GM18868 (cell line): ENCODE results near the gene RNASE7.
A peak's percentile ranks its signal among the peaks of the same experiment; 100 is the strongest.

ENCODE experiments used
- ATAC-seq: cut with Tn5 transposase; IDR thresholded peaks from one replicate; pipeline ENCODE4 v1.9.1; 2021; ENCODE audit warnings: mild to moderate bottlenecking, moderate library complexity; ENCODE audit not compliant: unreplicated experiment

The RNASE7 gene

DNA sequence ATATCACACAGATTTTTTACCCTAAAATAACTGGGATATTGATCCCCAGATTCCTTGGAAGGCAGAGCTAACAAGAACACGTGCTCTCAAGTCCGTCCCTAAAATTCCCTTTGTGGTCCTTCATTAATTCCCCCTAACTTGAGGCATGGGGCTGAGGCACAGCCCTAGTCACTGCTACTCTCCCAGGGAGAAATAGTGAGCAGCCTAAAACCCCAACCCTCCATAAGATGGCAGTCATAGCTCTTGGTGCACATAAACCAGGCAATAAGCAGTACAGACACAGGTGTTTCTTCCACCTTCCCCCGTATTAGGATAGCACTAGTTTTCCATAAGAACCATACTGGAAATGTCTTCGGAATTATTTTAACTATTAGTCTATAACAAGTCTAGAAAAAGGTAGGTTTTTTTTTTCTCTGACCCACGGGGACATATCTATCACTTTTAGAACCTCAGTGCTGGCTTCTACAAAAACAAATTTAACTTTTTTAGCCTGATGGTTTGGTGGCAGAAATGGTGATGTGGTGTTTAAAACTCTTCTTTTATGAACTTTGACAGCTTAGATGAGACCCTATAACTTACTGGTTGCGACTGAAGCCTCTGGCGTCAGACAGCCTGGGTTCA lies 24.8 kb downstream of the RNASE7 start:
- ATAC-seq = no peak

DNA sequence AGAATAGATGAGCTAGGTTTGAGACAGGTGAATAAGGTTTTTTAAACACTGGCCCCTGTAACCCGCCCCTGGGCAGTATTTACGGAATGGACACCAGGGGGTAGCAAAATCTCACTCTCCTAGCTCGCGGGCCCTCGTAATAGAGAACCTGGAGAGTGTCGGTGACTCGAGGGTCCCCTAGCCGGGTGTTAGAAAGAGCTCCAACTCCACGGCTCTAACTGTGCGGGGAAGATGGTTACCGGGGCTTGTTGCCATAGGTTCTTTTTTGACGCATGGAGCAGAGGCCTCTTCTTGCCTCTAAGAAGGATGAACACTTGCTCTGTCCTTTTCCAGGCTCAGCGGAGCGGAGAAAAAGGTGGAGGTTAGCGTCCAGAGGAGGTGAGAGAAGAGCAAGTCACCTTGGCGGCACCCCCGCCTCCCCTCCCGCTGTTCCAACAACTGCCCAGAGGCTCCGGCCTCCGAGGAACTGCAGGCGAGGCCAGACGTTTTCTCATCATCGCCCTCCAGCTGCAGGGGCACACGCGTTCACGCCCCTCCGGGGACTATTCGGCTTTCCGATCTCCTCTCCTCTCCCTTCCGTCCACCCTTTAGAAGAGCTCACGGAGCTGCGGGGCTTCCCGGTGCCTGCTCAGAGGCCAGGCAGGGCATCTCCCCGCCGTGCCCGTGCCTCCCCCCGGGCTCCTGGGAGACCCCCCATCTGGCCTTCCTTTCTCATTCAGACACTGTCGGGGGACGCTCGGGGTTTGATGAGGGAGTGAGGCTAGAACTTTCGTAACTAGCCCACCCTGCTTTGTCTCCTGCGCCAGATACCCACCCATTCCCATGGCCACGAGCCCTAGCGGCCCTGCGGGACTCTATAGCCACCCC lies 26.6 kb downstream of the RNASE7 start:
- no peak for ATAC-seq

DNA sequence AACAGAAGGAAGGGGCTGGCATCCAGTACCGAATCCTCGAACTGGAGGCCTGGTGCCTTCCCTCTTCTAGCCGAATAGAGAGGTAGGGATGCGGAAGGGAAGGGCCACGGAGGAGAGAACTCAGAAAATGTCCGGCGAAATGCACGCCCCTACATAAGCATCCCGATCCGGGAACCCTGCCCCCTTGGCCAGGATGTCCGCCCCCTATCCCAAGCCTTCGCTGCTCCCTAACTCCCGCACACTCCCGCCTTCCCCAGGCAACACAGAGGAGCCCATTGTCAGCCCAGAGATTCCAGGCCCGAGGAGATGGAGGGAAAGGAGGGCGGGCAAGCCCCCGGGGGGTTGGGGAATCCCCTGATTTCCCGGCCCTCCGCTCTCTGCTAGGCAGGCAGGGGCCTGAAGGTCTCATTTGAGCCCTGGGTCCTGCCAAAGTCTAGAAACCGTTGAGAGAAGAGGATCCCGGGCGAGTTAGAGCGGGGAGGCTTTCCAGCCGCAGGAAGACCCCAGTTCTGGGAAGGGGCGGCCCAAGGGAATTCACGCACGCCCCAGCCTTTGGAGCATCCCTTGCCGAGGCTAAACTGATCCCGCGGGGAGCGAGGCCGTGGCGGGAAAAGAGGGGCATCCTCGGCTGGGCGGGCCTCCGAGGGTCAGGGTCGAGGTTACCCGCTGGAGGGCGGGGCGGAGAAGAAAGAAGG lies 27.4 kb downstream of the RNASE7 start:
- no peak for ATAC-seq

DNA sequence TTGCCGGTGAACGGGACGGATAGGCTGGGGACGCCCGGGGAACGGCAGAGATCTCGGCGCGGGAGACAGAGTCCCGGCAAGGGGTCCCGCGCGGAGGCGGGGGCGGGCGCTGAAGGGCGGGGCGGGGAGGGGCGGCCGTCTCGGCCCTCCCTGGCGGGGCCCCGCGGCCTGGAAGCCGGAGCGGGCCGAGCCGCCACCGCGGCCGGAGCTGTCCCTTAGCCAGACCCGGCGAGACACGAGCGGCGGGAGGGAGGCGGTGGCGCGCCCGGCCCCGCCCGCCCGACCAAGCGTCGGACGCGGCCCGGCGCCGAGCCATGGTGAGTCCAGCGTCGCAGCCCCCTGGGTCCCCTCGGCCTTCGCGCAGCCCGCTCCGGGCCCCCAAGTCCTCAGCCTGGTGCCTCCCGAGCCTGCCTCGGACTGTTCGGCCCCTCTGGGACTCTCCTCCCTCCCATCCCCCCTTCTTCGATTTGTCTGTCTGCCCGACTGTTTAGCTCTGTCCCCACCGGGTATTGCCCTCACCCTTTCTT lies 28.0 kb downstream of the RNASE7 start, which contains the start of gene ARHGEF40:
TSS of gene ARHGEF40 (plus strand) at position 222 of the 527 bp plus-strand sequence. CDS start at position 315, 93 bp downstream.
- no peak for ATAC-seq

DNA sequence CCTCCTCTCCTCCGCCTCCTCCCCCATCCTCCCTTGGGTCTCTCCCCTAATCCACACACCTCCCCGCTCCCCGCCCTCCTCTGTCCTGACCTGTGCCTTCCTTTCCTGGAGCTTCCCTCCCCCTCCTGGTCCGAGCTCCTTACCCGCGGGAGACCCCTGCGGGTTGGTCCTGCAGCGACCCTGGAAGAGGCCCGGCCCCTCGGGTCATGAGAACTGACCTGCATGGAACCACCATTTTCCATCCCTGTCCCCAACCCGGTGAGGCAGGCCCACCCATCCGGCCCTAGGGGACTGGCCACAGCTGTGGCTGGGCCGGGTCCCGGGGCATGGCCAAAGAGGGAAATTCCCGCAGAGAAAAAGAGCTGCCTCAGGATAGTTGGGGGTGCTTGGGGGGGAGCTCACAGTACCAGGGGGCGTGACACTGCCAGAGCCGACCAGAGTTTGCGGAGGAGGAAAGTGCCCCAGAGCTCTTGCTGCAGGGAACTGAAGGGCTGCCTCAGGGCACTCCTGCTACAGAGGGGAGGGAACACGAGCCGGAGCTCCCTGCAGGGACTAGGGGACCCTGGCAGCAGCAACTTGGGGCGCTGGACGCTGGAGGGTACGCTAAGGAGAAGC lies 28.6 kb downstream of the RNASE7 start:
- peak; percentile 3 for ATAC-seq

DNA sequence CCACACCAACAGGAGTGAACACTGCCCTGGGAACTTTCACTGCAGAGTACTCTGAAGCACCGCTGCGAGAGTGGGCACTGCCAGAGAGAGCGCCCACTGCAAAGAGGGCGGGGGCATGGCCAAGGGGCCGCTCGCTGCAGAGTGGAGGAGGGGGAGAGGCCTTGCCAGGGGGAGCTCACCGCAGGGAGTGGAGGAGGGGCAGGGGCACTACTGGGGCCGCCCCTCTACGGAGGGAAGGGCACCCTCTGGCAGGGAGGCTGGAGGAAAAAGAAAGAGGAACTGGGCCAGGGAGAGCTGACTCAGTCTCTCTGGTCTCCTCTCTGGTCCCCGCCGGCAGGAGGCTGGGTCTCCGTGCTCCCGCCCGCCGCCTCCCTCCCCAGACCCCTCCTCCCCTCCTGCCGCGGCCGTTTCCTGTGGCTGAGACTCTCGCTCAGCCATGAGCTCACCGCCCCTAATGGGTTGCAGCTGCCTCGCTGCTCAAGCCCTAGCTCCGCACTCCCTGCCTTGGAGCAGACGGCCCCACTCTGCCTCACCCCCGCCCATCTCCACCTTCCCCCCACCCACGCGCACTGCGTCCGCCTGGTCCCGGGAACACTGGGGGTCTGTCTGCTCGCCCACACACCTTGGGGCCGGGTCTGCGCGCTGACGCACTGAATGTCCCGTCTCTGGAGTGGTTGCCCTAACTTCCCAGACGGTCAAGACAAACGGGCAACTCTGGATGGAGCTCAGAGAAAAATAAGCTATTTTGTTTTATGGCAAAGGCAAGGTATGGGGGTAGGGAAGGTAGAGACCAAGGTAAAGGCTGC lies 29.3 kb downstream of the RNASE7 start:
- peak; percentile 80 for ATAC-seq

DNA sequence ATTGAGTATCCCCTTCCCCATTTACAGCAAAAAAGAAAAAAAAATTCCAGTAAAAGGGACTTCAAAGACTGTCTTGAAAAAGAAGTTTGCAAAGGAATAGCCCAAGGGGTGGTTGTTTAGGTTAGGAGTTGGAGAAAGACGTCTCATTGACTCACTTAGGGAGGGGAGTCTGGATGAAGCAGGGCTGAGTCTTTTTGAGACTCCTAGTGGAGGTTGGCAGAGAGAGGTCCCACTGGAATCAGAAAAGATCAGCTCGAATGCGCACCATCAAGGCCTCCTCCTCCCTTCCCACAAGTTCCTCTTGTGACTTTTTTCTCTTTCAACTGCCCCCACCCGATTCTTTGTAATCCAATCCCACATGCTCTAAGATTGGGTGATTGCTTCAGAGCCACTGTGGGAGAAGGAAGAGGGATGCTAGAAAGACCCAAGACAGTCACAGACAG lies 29.9 kb downstream of the RNASE7 start:
- ATAC-seq = no peak

DNA sequence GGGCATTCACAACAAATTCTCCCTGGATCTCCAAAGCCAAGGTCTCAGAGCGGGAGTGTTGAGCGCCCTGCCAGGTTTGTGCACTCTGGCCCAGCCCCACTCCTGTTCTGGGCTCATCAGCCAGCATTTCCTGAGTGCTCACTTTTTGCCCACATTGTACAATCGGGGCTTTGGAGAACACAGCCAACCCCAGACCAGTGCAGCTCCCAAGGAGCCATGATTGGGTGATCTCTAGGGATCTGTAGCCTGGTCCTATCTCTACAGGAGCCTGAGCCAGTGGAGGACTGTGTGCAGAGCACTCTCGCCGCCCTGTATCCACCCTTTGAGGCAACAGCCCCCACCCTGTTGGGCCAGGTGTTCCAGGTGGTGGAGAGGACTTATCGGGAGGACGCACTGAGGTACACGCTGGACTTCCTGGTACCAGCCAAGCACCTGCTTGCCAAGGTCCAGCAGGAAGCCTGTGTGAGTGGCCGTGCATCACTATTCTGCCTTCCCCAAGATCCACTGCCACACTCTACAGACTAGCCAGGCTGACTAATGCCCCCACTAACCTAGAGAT lies 30.7 kb downstream of the RNASE7 start:
- ATAC-seq = no peak

DNA sequence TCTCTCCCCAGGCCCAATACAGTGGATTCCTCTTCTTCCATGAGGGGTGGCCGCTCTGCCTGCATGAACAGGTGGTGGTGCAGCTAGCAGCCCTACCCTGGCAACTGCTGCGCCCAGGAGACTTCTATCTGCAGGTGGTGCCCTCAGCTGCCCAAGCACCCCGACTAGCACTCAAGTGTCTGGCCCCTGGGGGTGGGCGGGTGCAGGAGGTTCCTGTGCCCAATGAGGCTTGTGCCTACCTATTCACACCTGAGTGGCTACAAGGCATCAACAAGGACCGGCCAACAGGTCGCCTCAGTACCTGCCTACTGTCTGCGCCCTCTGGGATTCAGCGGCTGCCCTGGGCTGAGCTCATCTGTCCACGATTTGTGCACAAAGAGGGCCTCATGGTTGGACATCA lies 31.8 kb downstream of the RNASE7 start:
- no peak for ATAC-seq

DNA sequence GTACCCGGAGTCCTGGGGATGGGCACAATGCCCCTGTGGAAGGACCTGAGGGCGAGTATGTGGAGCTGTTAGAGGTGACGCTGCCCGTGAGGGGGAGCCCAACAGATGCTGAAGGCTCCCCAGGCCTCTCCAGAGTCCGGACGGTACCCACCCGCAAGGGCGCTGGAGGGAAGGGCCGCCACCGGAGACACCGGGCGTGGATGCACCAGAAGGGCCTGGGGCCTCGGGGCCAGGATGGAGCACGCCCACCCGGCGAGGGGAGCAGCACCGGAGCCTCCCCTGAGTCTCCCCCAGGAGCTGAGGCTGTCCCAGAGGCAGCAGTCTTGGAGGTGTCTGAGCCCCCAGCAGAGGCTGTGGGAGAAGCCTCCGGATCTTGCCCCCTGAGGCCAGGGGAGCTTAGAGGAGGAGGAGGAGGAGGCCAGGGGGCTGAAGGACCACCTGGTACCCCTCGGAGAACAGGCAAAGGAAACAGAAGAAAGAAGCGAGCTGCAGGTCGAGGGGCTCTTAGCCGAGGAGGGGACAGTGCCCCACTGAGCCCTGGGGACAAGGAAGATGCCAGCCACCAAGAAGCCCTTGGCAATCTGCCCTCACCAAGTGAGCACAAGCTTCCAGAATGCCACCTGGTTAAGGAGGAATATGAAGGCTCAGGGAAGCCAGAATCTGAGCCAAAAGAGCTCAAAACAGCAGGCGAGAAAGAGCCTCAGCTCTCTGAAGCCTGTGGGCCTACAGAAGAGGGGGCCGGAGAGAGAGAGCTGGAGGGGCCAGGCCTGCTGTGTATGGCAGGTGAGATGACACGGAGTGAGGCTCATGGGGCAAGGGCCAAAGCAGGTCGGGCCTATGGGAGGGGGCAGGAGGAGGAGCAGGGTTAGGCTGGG lies 32.5 kb downstream of the RNASE7 start:
- no peak for ATAC-seq

DNA sequence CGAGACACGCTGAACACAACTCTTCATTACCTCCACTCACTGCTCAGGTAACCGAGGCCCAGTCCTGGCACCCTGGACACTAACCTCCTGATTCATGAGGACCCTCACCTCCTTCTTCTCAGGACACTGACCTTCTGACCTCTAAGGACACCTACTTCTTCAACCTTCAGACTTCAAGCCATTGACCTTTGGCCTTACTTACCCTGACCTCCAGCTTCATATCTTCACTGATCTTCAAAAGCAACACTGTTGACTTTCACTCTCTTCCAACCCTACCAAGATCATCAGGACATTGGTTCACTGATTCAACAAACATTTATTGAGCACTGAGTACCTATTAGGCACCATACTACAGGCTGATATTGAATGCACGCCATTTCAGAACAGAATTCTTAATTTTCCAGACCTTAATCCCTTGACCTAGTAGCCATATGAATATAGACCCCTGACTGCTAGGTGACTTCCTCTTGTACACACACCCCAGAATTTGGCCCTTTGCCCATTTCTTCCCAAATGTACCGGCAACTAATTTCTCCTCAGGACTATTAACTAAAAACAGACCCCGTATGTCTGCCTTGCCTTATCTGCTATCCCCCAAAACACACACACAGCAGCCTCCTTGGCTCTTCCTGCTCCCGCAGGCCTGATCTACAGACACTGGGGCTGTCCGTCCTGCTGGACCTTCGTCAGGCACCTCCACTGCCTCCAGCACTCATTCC lies 33.7 kb downstream of the RNASE7 start:
- ATAC-seq = no peak

DNA sequence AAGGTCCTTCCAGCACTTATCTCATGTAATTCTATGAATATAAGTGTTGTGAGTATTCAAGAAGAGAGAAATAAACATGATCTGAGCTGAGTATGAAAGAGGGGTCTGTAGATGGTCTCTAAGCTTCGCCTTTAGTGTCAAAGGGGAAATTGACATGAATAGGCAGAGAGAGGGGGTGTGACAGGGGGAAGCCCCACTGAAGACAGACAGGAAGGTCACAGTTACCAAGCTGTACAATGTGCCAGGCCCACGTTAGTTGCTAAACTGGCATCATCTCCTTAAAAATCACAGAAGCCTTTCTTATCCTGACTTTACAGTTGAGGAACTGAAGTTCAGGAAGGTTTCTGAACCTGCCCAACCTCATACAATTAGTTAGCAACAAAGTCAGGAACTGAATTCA lies 35.5 kb downstream of the RNASE7 start:
- no peak for ATAC-seq

DNA sequence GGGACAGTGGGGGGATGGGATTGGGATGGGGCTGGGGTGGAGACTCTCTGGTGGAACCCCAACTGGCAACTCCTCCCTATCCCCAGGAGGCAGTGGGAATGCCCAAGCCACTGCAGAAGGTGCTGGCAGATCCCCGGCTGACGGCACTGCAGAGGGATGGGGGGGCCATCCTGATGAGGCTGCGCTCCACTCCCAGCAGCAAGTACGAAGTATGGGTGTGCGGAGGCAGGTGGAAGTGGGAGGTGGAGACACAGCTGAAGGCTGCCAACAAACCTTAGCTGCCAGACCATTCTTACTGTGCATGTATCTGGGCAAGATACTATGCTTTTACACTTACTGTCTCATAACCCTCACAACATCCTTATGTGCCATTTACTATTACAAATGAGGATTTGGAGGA lies 36.1 kb downstream of the RNASE7 start:
- ATAC-seq = no peak

DNA sequence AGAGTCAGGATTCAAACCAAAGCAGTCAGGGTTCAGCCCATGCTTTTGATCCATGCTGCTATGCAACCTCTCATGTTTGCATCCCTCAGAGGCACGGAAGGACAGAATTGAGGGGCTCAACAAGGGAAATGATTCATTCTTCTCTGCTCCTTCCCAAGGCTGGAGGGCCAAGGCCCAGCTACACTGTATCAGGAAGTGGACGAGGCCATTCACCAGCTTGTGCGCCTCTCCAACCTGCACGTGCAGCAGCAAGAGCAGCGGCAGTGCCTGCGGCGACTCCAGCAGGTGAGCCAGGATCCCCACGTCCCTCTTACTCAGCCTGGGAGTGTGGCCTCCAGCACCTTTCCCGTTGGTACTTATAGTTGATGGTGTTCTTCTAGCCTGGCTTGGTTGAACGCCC lies 36.6 kb downstream of the RNASE7 start:
- ATAC-seq = no peak

DNA sequence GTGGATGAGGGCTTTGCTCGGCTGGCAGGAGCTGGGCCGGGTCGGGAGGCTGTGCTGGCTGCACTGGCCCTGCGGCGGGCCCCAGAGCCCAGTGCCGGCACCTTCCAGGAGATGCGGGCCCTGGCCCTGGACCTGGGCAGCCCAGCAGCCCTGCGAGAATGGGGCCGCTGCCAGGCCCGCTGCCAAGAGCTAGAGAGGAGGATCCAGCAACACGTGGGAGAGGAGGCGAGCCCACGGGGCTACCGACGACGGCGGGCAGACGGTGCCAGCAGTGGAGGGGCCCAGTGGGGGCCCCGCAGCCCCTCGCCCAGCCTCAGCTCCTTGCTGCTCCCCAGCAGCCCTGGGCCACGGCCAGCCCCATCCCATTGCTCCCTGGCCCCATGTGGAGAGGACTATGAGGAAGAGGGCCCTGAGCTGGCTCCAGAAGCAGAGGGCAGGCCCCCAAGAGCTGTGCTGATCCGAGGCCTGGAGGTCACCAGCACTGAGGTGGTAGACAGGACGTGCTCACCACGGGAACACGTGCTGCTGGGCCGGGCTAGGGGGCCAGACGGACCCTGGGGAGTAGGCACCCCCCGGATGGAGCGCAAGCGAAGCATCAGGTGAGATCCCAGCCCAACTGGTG lies 39.5 kb downstream of the RNASE7 start:
- ATAC-seq = no peak

DNA sequence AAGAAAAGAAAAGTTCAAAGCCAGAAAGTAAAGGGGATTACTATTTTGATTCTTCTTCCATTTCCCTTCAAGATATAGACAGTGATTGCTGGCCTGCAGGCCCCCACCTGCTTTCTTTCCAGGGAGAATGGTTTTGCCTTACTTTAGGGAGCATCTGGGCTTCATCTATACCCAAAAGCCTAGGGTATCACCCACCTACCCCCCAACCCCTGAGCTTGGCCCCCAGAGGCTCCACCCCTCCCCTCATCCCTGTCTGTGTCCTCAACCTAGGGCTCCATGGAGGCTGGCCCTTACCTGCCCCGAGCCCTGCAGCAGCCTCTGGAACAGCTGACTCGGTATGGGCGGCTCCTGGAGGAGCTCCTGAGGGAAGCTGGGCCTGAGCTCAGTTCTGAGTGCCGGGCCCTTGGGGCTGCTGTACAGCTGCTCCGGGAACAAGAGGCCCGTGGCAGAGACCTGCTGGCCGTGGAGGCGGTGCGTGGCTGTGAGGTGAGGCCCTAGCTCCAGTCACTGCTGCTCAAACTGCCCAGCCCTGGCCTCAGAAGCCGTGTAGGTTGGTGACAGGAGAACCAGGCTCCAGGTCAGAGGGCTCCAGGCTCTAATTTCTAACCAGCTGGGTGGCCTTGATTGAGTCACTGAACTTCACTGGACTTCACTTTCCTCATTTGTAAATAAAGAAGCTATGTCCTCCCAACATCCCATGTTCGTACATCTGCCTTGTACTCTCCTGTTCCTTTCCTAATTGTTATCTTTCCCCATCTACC lies 41.6 kb downstream of the RNASE7 start:
- ATAC-seq = no peak

DNA sequence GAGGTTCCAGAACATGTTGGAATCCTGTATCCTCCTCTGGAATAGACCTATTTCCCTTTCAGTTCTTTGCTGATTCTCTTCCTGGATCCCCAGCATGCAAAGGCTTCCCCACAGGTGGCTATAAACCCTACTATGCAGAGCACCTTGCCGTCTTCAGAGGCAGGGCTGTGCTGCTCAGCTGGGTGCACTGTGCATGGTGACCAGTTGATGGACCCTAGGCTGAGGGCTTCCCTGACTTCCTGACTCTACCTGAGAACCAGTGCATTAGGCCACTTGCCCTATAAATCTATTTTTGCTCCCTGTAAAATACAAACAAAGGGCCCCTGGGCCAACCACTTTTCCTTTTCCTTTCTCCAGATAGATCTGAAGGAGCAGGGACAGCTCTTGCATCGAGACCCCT lies 42.2 kb downstream of the RNASE7 start:
- ATAC-seq = no peak
